HG03520 (cell line): Measurements from ENCODE around the gene CASTOR2.
"Not testable (repeated sequence)": the region's sequence is repeated elsewhere in the genome, so short reads cannot be mapped to it uniquely, and the experiment has no call there.

Experiments
- ATAC-seq: cut with Tn5 transposase; IDR thresholded peaks from one replicate; pipeline ENCODE4 v1.9.1; 2021; ENCODE audit warnings: mild to moderate bottlenecking, moderate library complexity; ENCODE audit not compliant: unreplicated experiment

Gene CASTOR2

DNA sequence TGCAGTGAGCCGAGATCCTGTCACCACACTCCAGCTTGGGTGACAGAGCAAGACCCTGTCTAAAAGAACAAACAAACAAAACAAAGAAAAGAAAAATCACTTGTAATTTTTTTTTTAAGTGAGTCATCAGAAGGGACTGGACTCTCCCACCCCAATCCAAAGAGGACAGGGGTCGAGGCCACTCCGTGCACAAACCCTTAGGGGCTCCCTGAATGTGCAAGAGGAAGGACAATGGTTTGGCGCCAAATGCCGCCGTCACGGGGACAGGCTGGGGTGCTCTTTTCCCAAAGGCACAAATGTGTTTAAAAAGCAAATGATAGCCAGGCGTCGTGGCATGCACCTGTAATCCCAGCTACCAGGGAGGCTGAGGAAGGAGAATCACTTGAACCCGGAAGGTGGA is 85.3 kb downstream of the CASTOR2 start:
- ATAC-seq, result no peak

GRCh38 chr7:75050501-75050900 is 86.0 kb downstream of the CASTOR2 start:
- no peak for ATAC-seq

DNA sequence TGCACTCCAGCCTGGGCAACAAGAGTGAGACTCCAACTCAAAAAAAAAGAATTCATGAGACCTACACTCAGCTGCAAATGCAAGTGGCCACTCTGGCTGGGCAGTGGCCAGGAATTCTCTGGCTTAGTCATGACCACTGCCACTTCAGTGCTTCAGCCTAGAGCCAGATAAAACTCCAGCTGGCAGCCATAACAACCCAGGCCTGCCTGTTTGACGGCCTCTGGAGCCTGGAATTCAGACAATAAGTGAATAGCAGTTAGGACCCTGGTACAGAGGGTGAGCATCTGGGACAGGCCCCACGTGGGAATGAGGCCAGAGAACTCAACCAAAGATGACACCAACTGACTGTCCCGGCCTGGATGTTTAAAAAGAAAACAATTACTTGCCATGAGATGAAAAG is 90.2 kb downstream of the CASTOR2 start:
- ATAC-seq, result no peak

DNA sequence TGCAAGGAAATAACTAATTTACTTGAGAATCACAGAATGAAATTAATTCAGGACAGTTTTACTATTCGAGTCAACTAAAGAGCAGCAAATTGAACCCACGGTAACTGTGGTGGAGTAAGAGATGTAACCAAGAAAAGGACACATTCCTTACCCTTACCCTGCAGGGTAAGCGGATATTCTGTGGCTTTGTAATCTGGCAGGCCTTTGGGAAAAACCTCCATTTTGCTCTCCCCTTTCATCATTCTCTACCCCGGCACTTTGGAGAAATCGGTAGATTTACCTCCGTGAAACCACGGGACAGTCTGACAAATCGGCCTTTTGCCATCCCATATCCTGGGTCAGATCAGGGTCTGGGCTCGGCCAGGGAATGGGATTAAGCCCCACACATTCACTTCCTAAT is 90.7 kb downstream of the CASTOR2 start:
- ATAC-seq, result no peak

- ATAC-seq, result no peak
These were observed 91.6 kb downstream of the CASTOR2 start for GRCh38 chr7:75055830-75056772.

DNA sequence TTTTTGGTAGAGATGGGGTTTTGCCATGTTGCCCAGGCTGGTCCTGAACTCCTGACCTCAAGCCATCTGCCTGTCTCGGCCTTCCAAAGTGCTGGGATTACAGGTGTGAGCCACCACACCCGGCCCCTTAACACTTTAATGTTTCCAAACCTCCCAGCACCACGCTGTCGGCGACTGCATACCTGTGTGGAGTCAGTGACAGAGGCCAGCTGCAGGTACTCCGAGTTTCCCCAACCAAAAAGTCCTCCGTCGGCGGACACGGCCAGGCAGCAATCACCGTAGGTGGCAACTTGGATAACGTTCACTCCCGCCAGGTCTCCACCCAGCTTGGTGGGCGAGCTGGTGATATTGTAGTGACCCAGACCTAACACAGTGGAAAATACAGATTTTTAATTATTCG is 93.9 kb downstream of the CASTOR2 start:
- ATAC-seq, result no peak

DNA sequence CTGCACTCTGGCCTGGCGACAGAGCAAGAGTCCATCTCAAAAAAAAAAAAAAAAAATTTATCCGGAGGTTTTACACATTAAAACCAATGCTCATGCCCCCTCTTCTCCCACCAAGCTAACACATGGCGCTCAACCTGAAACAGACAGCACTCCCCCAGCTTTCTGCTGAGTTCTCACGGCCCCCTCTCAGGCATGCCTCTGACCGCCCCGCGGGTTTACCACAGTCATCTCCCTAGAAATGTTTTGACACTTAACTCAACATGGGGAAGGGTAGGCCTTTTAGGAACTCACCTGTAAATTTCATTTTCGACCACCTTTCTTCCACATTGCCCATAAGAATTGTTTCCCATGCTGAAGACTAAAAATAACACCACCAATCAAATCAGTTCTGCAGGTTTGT is 99.8 kb downstream of the CASTOR2 start:
- no peak for ATAC-seq

DNA sequence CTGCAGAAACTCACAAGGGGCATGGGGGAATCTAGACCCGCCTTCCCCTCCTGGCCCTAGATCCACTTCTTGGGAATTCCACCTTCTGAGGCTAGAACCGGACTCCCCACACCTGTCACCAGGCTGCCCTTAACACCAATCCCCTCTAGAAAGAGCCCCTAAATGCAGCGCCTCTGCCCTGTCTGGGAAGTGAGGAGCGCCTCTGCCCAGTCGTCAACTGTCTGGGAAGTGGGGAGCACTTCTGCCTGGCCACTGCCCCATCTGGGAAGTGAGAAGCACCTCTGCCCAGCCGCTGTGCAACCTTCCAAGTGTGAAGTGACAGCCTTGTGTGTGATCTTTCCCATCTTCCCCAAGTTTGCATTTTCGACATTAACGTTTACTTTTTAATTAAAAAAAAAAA is 100.3 kb downstream of the CASTOR2 start:
- ATAC-seq, result no peak

- ATAC-seq, result no peak
These were observed 102.0 kb downstream of the CASTOR2 start for GRCh38 chr7:75066521-75066920.

- ATAC-seq, result no peak
These were observed 108.4 kb downstream of the CASTOR2 start for GRCh38 chr7:75072981-75073283.

DNA sequence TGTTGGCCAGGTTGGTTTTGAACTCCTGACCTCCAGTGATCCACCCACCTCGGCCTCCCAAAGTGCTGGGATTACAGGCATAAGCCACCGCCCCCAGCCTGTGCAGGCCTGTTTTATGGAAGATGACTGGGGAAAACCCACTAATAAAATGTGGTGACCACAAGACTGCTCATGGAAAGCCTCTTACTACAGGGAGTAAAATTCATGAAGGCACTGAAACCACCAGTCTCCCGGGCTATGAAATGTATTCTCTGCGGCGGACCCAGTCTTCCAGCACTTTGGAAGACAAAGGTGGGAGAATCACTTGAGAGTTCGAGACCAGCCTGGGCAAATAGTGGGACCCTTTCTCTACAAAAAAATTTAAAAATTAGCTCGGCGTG is 109.7 kb downstream of the CASTOR2 start:
- ATAC-seq, result not testable (repeated sequence)
